Measurements from ENCODE around the gene SSR1. TPM values are rescaled to one million over a fixed set of nuclear protein-coding genes. Genes with fewer than 3 reads are reported as not detected.

The SSR1 gene
- total and polyA plus RNA-seq, 7 experiments from 2014 or later, result 75.0 to 204 (median 130) TPM

DNA sequence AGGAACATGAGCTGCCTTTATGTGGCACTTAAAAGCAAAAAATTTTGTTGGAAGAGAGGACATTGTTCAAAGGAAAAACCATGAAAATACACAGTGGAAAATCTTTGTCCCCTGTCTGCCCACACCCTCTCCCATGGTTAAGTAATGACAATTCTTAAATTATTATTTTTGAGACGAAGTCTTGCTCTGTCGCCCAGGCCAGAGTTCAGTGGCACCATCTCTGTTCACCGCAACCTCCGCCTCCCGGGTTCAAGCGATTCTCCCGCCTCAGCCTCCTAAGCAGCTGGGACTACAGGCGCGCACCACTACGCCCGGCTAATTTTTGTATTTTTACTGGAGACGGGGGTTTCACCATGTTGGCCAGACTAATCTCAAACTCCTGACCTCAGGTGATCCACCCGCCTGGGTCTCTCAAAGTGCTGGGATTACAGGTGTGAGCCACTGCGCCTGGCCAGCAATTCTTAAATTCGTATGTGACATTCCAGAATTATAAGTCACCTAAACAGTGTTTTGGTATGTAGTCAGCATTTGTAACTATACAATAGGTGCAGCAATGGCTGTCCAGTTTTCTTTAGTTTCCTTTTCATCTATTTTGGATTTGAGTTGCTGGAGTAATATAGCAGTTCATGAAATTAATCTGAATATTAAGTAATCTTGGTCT, 636 bp upstream of the SSR1 start:
- H3K27me3 ChIP-seq (ENCODE audit: control insufficient read depth in 2 of 2, insufficient read depth in 2 of 2, low read length in 2 of 2), result no peaks in the 10 kb centered on the region
- Mint-ChIP-seq H3K27ac (peak overlapping the region; percentile 86 to 93 (median 91)), H3K4me3 (peak overlapping the region; percentile 83 to 99 (median 94)), H3K4me1 (peaks cover 24 to 57% (median 43%) of the 10 kb centered on the region in 7 donors), H3K27me3 (no peaks in the 10 kb centered on the region), H3K36me3 (peaks cover 1 to 30% (median 9%) of the 10 kb centered on the region in 5 donors), H3K9me3 (peaks cover 0 to 4% (median 0%) of the 10 kb centered on the region in 11 donors)
- peak overlapping the region; percentile 66 for H3K4me3 ChIP-seq (ENCODE audit: low read length)
- H3K9me3 ChIP-seq (ENCODE audit: control insufficient read depth in 2 of 3, low read length in 3 of 3), result no peaks in the 10 kb centered on the region
- ChIA-PET POLR2A (interaction anchor here (0.6 to 1.7 kb wide), 6 partner anchors 11 to 756 kb away, joined by 3 to 12 read pairs (median 4); partner anchors contain the start of genes CAGE1 and RIOK1), CTCF (interaction anchor here (1.3 kb wide), 1 partner anchor 77 kb away, joined by 3 read pairs; no protein-coding TSS in a partner anchor)
- DNase-seq, result no peak
- peaks cover 6 to 23% of the 10 kb centered on the region in 2 donors for H3K4me1 ChIP-seq (ENCODE audit: control insufficient read depth in 2 of 2, insufficient read depth in 2 of 2, low read length in 2 of 2)
- no peak for ATAC-seq
- peaks cover 0 to 18% (median 5%) of the 10 kb centered on the region in 3 experiments for H3K36me3 ChIP-seq (ENCODE audit: control insufficient read depth in 2 of 3, insufficient read depth in 3 of 3, low read length in 3 of 3)
- peak overlapping the region; percentile 76 for H3K27ac ChIP-seq (ENCODE audit: low read depth, low read length)
- intact Hi-C loops (cut with micrococcal nuclease), result loop anchor here (1.0 to 5.0 kb wide), 10 partner anchors 31 to 1121 kb away; partner anchors contain the start of genes BLOC1S5 (in 2 of the 2), CAGE1 (in 2 of the 2), EEF1E1 (in 2 of the 2) and RIOK1 (in 2 of the 2)

DNA sequence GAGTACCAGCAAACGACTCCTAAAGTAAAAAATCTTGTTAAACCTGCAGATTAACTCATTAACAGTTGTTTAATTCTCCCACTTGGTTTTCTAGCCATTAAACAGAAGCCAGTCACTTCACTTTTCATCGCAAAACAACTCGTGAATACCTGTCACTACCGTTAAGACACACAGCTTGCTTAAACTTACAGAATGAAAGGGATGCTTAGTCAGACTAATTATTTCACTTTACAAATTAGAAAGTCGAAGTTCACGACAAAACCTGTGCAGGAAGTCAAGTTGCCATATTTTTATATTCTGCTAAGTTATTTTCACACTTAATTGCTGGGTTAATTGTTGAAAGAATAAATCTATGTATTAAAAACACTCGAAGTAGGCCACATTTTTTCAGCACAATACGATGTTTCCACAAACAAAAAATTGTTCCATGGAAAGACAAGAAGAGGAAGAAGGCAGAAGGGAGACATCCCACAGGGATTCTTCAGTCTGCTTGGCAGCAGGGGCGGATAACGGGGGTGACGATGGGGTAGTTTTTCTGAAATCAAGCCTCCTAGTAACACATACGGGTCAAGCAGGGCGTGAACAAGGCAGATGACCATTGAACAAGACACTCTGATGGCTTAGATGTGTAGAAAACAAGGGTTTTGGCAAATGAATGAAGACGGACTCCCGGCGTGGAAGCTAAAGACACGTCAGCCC, 933 bp downstream of the SSR1 start:
- Mint-ChIP-seq H3K4me1 (peaks cover 36 to 70% (median 55%) of the 10 kb centered on the region in 7 donors), H3K36me3 (peaks cover 9 to 41% (median 17%) of the 10 kb centered on the region in 5 donors), H3K27me3 (no peaks in the 10 kb centered on the region), H3K9me3 (peaks cover 0 to 4% (median 0%) of the 10 kb centered on the region in 11 donors), H3K4me3 (peak overlapping the region; percentile 83 to 99 (median 94)), H3K27ac (peak overlapping the region; percentile 77 to 93 (median 89))
- Histone ChIP-seq H3K36me3 (ENCODE audit: control insufficient read depth in 2 of 3, insufficient read depth in 3 of 3, low read length in 3 of 3) (peaks cover 0 to 32% (median 11%) of the 10 kb centered on the region in 3 experiments), H3K9me3 (ENCODE audit: control insufficient read depth in 2 of 3, low read length in 3 of 3) (no peaks in the 10 kb centered on the region), H3K4me1 (ENCODE audit: control insufficient read depth in 2 of 2, insufficient read depth in 2 of 2, low read length in 2 of 2) (peaks cover 12 to 27% of the 10 kb centered on the region in 2 donors), H3K4me3 (ENCODE audit: low read length) (peak overlapping the region; percentile 66), H3K27me3 (ENCODE audit: control insufficient read depth in 2 of 2, insufficient read depth in 2 of 2, low read length in 2 of 2) (no peaks in the 10 kb centered on the region), H3K27ac (ENCODE audit: low read depth, low read length) (peak overlapping the region; percentile 76)
- ATAC-seq (no peak), DNase-seq (peak in 3 of 9 donors; percentile 0 to 19 (median 1))
- POLR2A ChIA-PET, result interaction anchor here (0.6 to 1.7 kb wide), 4 partner anchors 19 to 752 kb away, joined by 4 to 12 read pairs (median 4); partner anchors contain the start of genes BLOC1S5, CAGE1 and RIOK1
- intact Hi-C loops (cut with micrococcal nuclease), result loop anchor here (2.0 to 5.0 kb wide), 6 partner anchors 29 to 1123 kb away; partner anchors contain the start of genes EEF1E1 (in 1 of the 2), RREB1 (in 1 of the 2), SLC35B3 (in 1 of the 2) and TXNDC5 (in 1 of the 2)
- CTCF ChIA-PET, result no interaction called here

DNA sequence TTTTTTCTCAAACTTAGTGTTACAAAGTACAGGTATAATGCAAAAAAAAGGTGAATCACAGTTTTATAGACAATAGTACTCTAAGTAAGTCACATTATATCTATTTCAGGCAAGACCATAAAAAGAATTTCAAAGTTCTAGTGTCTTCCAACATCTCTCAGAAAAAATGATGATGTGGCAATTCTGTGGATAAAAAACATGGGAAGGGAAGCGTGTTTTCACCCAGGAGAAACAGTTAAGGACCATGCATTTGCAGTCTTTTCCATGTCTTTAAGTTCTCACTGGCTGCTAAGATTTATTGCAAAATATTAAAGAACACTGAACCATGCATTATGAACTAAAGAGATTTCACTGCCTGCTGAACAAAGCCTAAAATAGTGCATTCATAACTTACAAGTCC, 1.8 kb downstream of the SSR1 start:
- H3K36me3 Mint-ChIP-seq, result peaks cover 9 to 44% (median 17%) of the 10 kb centered on the region in 5 donors
- intact Hi-C loops (cut with micrococcal nuclease), result loop anchor here in 1 of 2 donors (5.0 kb wide), 2 partner anchors 601 to 791 kb away; partner anchors contain the start of genes EEF1E1 and TXNDC5
- ATAC-seq, result no peak
- H3K9me3 Mint-ChIP-seq, result peaks cover 0 to 4% (median 0%) of the 10 kb centered on the region in 11 donors
- H3K4me3 Mint-ChIP-seq, result peak overlapping the region; percentile 29 to 98 (median 81)
- Histone ChIP-seq H3K36me3 (ENCODE audit: control insufficient read depth in 2 of 3, insufficient read depth in 3 of 3, low read length in 3 of 3) (peaks cover 0 to 35% (median 11%) of the 10 kb centered on the region in 3 experiments), H3K4me1 (ENCODE audit: control insufficient read depth in 2 of 2, insufficient read depth in 2 of 2, low read length in 2 of 2) (peaks cover 12 to 27% of the 10 kb centered on the region in 2 donors), H3K27me3 (ENCODE audit: control insufficient read depth in 2 of 2, insufficient read depth in 2 of 2, low read length in 2 of 2) (no peaks in the 10 kb centered on the region), H3K27ac (ENCODE audit: low read depth, low read length) (no peak overlapping the region), H3K4me3 (ENCODE audit: low read length) (no peak overlapping the region), H3K9me3 (ENCODE audit: control insufficient read depth in 2 of 3, low read length in 3 of 3) (no peaks in the 10 kb centered on the region)
- no peak for DNase-seq
- peak overlapping the region in 5 of 9 donors; percentile 14 to 87 (median 71) for H3K27ac Mint-ChIP-seq
- CTCF ChIA-PET, result no interaction called here
- peaks cover 37 to 74% (median 58%) of the 10 kb centered on the region in 7 donors for H3K4me1 Mint-ChIP-seq
- no peaks in the 10 kb centered on the region for H3K27me3 Mint-ChIP-seq
- POLR2A ChIA-PET, result no interaction called here

DNA sequence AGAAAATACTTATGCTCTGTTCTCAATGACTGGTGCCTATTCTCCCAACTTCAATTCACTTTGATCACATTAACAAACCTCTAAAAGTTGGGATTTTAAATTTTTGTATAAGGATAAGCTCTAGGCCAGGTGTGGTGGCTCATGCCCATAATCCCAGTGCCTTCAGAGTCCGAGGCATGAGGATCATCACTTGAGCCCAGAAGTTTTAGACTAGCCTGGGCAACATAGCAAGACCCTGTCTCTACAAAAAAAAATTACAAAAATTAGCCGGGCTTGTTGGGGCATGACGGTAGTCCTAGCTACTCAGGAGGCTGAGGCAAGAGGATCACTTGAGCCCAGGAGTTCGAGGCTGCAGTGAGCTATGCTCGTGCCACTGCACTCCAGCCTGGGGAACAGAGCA, 3.9 kb downstream of the SSR1 start:
- H3K27ac Mint-ChIP-seq, result peak overlapping the region in 5 of 9 donors; percentile 23 to 67 (median 38)
- no peak for DNase-seq
- Histone ChIP-seq H3K27ac (ENCODE audit: low read depth, low read length) (peak overlapping the region; percentile 12), H3K36me3 (ENCODE audit: control insufficient read depth in 2 of 3, insufficient read depth in 3 of 3, low read length in 3 of 3) (peaks cover 8 to 57% (median 19%) of the 10 kb centered on the region in 3 experiments), H3K4me3 (ENCODE audit: low read length) (no peak overlapping the region), H3K27me3 (ENCODE audit: control insufficient read depth in 2 of 2, insufficient read depth in 2 of 2, low read length in 2 of 2) (no peaks in the 10 kb centered on the region), H3K4me1 (ENCODE audit: control insufficient read depth in 2 of 2, insufficient read depth in 2 of 2, low read length in 2 of 2) (peaks cover 12 to 27% of the 10 kb centered on the region in 2 donors), H3K9me3 (ENCODE audit: control insufficient read depth in 2 of 3, low read length in 3 of 3) (no peaks in the 10 kb centered on the region)
- peaks cover 16 to 50% (median 26%) of the 10 kb centered on the region in 5 donors for H3K36me3 Mint-ChIP-seq
- ChIA-PET CTCF (no interaction called here), POLR2A (no interaction called here)
- H3K9me3 Mint-ChIP-seq, result peaks cover 0 to 4% (median 0%) of the 10 kb centered on the region in 11 donors
- H3K4me1 Mint-ChIP-seq, result peaks cover 42 to 82% (median 69%) of the 10 kb centered on the region in 7 donors
- no peak for ATAC-seq
- H3K4me3 Mint-ChIP-seq, result peak overlapping the region in 4 of 10 donors; percentile 1 to 62 (median 49)
- no peaks in the 10 kb centered on the region for H3K27me3 Mint-ChIP-seq
- intact Hi-C loops (cut with micrococcal nuclease), result no loop called here

DNA sequence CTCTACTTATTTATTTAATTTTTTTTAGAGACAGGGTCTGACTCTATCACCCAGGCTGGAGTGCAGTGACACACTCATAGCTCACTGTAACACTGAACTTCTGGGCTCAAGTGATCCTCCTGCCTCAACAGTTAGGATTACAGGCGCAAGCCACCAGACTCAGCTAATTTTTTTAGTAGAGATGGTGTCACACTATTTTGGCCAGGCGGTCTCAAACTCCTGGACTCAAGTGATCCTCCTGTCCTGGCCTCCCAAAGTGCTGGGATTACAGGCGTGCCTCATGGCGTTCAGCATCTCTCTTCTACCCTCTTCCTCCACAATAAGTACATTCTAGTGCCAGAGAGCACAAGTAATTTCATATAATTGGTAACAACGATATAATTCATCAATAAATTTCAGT, 5.5 kb downstream of the SSR1 start:
- intact Hi-C loops (cut with micrococcal nuclease), result no loop called here
- H3K9me3 ChIP-seq (ENCODE audit: control insufficient read depth in 2 of 3, low read length in 3 of 3), result no peaks in the 10 kb centered on the region
- Mint-ChIP-seq H3K9me3 (peaks cover 0 to 4% (median 0%) of the 10 kb centered on the region in 11 donors), H3K27ac (peak overlapping the region in 6 of 9 donors; percentile 3 to 69 (median 30)), H3K4me3 (peak overlapping the region in 3 of 10 donors; percentile 16 to 38 (median 20)), H3K36me3 (peaks cover 16 to 50% (median 26%) of the 10 kb centered on the region in 5 donors), H3K4me1 (peaks cover 38 to 70% (median 63%) of the 10 kb centered on the region in 7 donors), H3K27me3 (no peaks in the 10 kb centered on the region)
- no peak for ATAC-seq
- H3K4me1 ChIP-seq (ENCODE audit: control insufficient read depth in 2 of 2, insufficient read depth in 2 of 2, low read length in 2 of 2), result peaks cover 6 to 19% of the 10 kb centered on the region in 2 donors
- ChIA-PET POLR2A (interaction anchor here (0.6 kb wide), 1 partner anchor 106 kb away, joined by 3 read pairs; no protein-coding TSS in a partner anchor), CTCF (no interaction called here)
- DNase-seq, result no peak
- H3K4me3 ChIP-seq (ENCODE audit: low read length), result no peak overlapping the region
- H3K27me3 ChIP-seq (ENCODE audit: control insufficient read depth in 2 of 2, insufficient read depth in 2 of 2, low read length in 2 of 2), result no peaks in the 10 kb centered on the region
- peaks cover 10 to 66% (median 19%) of the 10 kb centered on the region in 3 experiments for H3K36me3 ChIP-seq (ENCODE audit: control insufficient read depth in 2 of 3, insufficient read depth in 3 of 3, low read length in 3 of 3)
- H3K27ac ChIP-seq (ENCODE audit: low read depth, low read length), result no peak overlapping the region

DNA sequence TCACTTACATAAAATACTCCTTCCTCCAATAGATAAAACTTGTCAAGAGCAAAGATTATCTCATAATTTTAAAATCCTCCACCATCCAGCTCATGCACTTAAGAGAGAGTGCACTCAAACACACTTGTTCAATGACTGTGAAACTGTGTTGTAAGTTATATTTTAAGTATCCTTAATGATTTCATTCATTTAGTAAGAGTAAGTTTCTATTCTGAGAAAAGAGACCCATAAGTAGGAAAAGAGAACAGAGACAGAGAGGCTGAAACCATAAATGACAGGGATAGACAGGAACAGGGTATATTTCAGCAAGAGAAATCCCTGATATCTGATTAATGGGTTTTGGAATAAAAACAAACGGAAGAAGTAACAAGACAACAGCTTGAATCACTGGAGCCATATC, 8.2 kb downstream of the SSR1 start:
- Mint-ChIP-seq H3K4me3 (peak overlapping the region in 1 of 10 donors; percentile 32), H3K36me3 (peaks cover 26 to 57% (median 38%) of the 10 kb centered on the region in 5 donors), H3K4me1 (peaks cover 36 to 64% (median 54%) of the 10 kb centered on the region in 7 donors), H3K27me3 (no peaks in the 10 kb centered on the region), H3K27ac (peak overlapping the region in 4 of 9 donors; percentile 12 to 82 (median 20)), H3K9me3 (peaks cover 0 to 4% (median 0%) of the 10 kb centered on the region in 11 donors)
- no peak for DNase-seq
- Histone ChIP-seq H3K36me3 (ENCODE audit: control insufficient read depth in 2 of 3, insufficient read depth in 3 of 3, low read length in 3 of 3) (peaks cover 21 to 90% (median 37%) of the 10 kb centered on the region in 3 experiments), H3K27ac (ENCODE audit: low read depth, low read length) (no peak overlapping the region), H3K4me1 (ENCODE audit: control insufficient read depth in 2 of 2, insufficient read depth in 2 of 2, low read length in 2 of 2) (peaks cover 6 to 8% of the 10 kb centered on the region in 2 donors), H3K27me3 (ENCODE audit: control insufficient read depth in 2 of 2, insufficient read depth in 2 of 2, low read length in 2 of 2) (no peaks in the 10 kb centered on the region), H3K4me3 (ENCODE audit: low read length) (no peak overlapping the region), H3K9me3 (ENCODE audit: control insufficient read depth in 2 of 3, low read length in 3 of 3) (no peaks in the 10 kb centered on the region)
- intact Hi-C loops (cut with micrococcal nuclease), result no loop called here
- no peak for ATAC-seq
- POLR2A ChIA-PET, result no interaction called here
- CTCF ChIA-PET, result no interaction called here
